Stimulated activated CD4-positive, alpha-beta T cell treated with anti-CD3 and anti-CD28 coated beads, Interleukin-4, amount 100 ng/mL, for 48 hours (primary cell): ENCODE data around the gene RNPEPL1.

Source experiments
- DNase-seq, 2 donors: peaks; one replicate each; pipeline ENCODE4 v3.0.0-alpha.2; 2020; ENCODE audit warnings: low read depth in 2 of 2

RNPEPL1 gene

GRCh38 chr2:240577281-240578109 lies 9.2 kb downstream of the RNPEPL1 start:
- no peak for DNase-seq

GRCh38 chr2:240578110-240578450 lies 9.8 kb downstream of the RNPEPL1 start:
- no peak for DNase-seq

- no peak for DNase-seq
Measured at GRCh38 chr2:240578488-240578887, 10.2 kb downstream of the RNPEPL1 start.

- DNase-seq, result no peak
Measured at GRCh38 chr2:240579071-240579762, 10.9 kb downstream of the RNPEPL1 start.

- peak; percentile 60 to 72 for DNase-seq
Measured at GRCh38 chr2:240579771-240580614, 11.7 kb downstream of the RNPEPL1 start.

GRCh38 chr2:240581811-240582210 lies 13.5 kb downstream of the RNPEPL1 start:
- DNase-seq, result no peak

- DNase-seq, result no peak
Measured at GRCh38 chr2:240582781-240583180, 14.5 kb downstream of the RNPEPL1 start.

GRCh38 chr2:240583774-240584173 lies 15.5 kb downstream of the RNPEPL1 start:
- no peak for DNase-seq

GRCh38 chr2:240584486-240585031 lies 16.3 kb downstream of the RNPEPL1 start:
- no peak for DNase-seq

GRCh38 chr2:240585101-240585500 lies 16.8 kb downstream of the RNPEPL1 start:
- DNase-seq, result no peak

GRCh38 chr2:240585681-240586197 lies 17.5 kb downstream of the RNPEPL1 start:
- DNase-seq, result no peak

- peak; percentile 93 to 96 for DNase-seq
Measured at GRCh38 chr2:240586198-240586918, 18.1 kb downstream of the RNPEPL1 start, which contains the start of gene CAPN10. Gene CAPN10 (plus strand): TSS chr2:240586734. CDS start chr2:240586912, 178 bp downstream.

GRCh38 chr2:240586919-240587800 lies 18.9 kb downstream of the RNPEPL1 start:
- peak in 1 of 2 donors; percentile 36 for DNase-seq

- no peak for DNase-seq
Measured at GRCh38 chr2:240588006-240588655, 19.8 kb downstream of the RNPEPL1 start.

- DNase-seq, result no peak
Measured at GRCh38 chr2:240588669-240589068, 20.4 kb downstream of the RNPEPL1 start.

GRCh38 chr2:240589375-240589774 lies 21.1 kb downstream of the RNPEPL1 start:
- no peak for DNase-seq

GRCh38 chr2:240589850-240590525 lies 21.7 kb downstream of the RNPEPL1 start:
- DNase-seq, result no peak

- DNase-seq, result no peak
Measured at GRCh38 chr2:240590681-240591111, 22.4 kb downstream of the RNPEPL1 start.

- no peak for DNase-seq
Measured at GRCh38 chr2:240591226-240591625, 22.9 kb downstream of the RNPEPL1 start.
